CD4-positive, alpha-beta T cell treated with Interleukin-1 beta for 1 hour (primary cell): ENCODE measurements around the gene ZNF224.
A peak's percentile ranks its signal among the peaks of the same experiment; 100 is the strongest.

ENCODE experiments used
- DNase-seq, 2 donors: peaks; one replicate each; pipeline ENCODE4 v3.0.0-alpha.2; 2020 to 2022

ZNF224 gene

DNA sequence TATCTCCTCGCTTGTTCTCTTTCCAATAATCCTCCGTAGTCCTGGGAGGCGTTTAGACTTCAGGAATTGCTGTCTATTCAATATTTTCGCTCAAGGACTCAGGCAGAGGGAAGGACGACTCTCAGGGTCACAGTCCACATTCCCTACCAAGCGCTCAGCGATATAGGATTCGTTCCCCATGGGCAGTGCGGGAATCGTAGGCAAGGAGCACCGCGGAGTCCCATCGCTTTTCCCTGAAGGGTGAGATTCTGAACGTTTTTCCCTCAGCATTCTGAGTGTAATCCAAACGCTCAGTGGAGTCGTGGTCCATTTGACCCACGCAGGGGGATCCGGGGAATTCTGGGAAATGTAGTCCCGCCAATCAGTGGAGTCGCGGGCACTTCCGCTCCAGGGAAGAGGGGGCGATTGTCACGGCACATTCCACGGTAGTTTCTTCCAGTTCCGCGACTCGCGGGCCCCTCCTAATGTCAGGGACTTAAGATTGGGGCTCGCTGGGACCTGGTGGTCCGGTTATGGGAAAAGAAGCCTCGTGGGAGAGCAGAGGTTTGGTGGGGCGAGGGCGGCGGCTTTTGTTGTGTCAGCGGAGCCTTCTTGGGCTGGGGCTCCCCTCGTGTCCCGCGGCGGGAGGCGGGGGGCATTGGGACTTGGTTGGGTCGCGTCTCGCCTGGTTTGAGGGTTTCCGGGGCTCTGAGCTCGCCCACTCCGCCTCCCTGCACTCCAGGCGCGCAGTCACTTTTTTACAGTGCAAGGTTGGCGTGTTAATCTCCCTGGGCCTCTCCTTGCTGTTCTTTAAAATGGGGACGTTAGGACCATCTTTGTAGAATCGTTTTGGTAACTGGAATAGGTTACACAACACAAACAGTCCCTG, 47.3 kb downstream of the ZNF224 start, which contains the start of gene ZNF234:
ZNF234 (plus strand) TSS at position 364 of the 868 bp plus-strand sequence. CDS start 3,079 bp downstream, outside the sequence.
- peak; percentile 68 to 81 for DNase-seq

DNA sequence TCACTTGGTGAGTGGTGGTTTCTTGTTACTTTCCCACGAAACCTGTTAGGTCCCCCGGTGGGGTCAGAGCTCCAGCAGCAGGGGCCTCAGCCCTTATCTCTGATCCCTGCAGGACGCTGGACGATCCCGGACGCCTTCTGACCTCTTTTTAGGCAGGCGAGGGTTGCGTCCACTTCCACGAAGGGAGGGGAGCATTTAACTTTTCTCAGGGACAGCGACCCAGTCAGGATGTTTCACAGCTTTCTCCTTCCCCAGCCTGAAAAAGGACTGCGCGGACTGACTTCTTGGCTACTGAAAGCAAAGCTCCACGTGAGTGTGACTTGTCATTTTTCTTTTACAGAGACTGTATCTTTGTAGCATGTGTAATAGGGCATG, 47.9 kb downstream of the ZNF224 start:
- no peak for DNase-seq

DNA sequence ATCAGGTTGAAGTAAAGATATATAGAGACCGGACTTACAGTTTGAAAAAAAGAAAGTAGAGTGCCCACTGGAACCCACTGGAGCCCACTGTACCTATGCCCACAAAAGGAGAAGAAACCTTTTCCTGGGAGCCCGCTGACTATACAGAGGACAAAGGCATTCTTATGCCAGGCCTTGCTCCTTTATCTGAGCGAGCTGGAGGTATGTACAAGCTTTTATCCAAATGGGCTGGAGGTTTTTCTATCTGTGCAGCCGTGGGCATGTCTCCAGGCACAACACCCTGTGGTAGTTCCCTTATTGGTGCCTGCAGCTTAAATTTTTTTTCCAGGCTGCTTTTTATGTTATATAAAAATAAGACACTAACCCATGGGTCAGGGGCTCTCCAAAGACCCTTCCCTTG, 55.6 kb downstream of the ZNF224 start:
- DNase-seq, result no peak

DNA sequence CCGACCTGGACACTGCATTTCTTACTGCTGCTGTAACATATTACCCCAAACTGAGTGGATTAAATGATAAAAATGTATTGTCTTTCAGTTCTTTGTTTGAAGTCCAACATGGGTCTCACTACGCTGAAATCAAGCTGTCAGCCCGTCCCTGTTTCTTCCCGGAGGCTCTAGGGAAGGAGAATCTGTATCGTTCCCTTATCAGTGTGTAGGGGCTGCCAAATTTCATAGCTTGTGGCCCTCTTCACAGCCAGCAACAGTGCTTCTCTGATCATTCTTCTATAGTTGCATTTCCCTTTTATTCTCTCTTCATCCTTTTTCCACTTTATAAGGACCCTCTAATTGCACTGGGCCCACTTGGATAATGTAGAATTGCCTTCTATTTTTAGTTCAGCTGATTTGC, 57.3 kb downstream of the ZNF224 start:
- no peak for DNase-seq

GRCh38 chr19:44156475-44156874, 62.3 kb downstream of the ZNF224 start:
- DNase-seq, result no peak
